Cardiac muscle cell (in vitro differentiated cells and primary cell): ENCODE results near the gene SHTN1. TPM values are rescaled to one million over a fixed set of nuclear protein-coding genes. Genes with fewer than 3 reads are reported as not detected.

Experiments used
- DNase-seq, 2 donors: peaks; one replicate each; pipeline versions ENCODE4 v3.0.0 to v3.0.0-alpha.2; 2010 to 2017; ENCODE audit warnings: low read depth in 1 of 2, low spot score in 1 of 2
- H3K27ac ChIP-seq: fragments of 200-600 bp; sonication (generic); 2 replicates; pipeline ENCODE4 v1.5.1; 2016
- H3K27me3 ChIP-seq: fragments of 200-600 bp; sonication (generic); 2 replicates; pipeline ENCODE4 v1.6.0; 2016; ENCODE audit warnings: control low read depth
- H3K36me3 ChIP-seq: fragments of 200-600 bp; sonication (generic); 2 replicates; pipeline ENCODE4 v1.5.1; 2016; ENCODE audit warnings: control low read depth
- H3K4me1 ChIP-seq: fragments of 200-600 bp; sonication (generic); 2 replicates; pipeline ENCODE4 v1.8.1; 2017; ENCODE audit warnings: low read depth, mild to moderate bottlenecking, mixed run types
- H3K4me3 ChIP-seq: fragments of 200-600 bp; sonication (generic); 2 replicates; pipeline ENCODE4 v1.5.1; 2016; ENCODE audit warnings: mild to moderate bottlenecking
- H3K9me3 ChIP-seq: fragments of 200-600 bp; sonication (generic); 2 replicates; pipeline ENCODE4 v1.5.1; 2017; ENCODE audit warnings: low read depth, mild to moderate bottlenecking, control low read depth
- CTCF ChIP-seq: IDR thresholded peaks from 2 replicates; pipeline ENCODE4 v1.5.1; 2012; ENCODE audit warnings: low read depth, mild to moderate bottlenecking, low read length
- polyA plus RNA-seq: library from polyadenylated mRNA; unstranded; fragments of >200 nt; fragmentation: Nextera tagmentation; extraction: Ambion mirVana; gene quantifications from 2 replicates; pipeline ENCODE4 v1.2.1, GENCODE V29; 2016
- total RNA-seq: library from RNA; depleted of rRNA; stranded (reverse); fragments of >200 nt; gene quantifications from 2 replicates; pipeline ENCODE4 v1.2.3, GENCODE V29; 2016

Gene SHTN1
- total and polyA plus RNA-seq, 2 experiments from 2014 or later = 2.9 to 4.1 TPM

- Histone ChIP-seq H3K4me1 (no peaks in the 10 kb centered on the region), H3K27me3 (no peaks in the 10 kb centered on the region), H3K9me3 (no peaks in the 10 kb centered on the region), H3K4me3 (no peak overlapping the region), H3K36me3 (no peaks in the 10 kb centered on the region), H3K27ac (no peak overlapping the region)
- no peak for TF ChIP-seq CTCF
- DNase-seq = no peak
These were observed 10.7 kb downstream of the SHTN1 start for GRCh38 chr10:116994113-116994890.

DNA sequence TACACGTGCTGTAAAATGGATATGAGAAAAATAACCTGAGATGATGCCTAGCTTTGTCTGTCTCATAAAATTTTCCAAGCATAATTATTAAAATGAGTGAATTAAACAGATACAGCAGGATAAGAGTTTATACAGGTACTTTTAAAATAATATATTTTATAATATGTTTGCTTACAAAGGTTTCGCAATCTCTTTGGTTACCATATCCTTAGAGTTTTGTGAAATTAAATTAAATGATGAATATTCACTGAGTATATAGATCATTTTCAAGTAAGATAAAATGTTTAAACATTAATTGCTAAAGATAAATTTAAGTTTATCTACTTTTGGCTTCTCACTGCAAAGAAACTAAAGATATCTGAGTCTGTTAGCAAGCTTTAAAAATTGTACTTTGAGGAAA is 11.4 kb downstream of the SHTN1 start:
- H3K4me3 ChIP-seq = no peak overlapping the region
- DNase-seq = no peak
- no peaks in the 10 kb centered on the region for H3K9me3 ChIP-seq
- no peaks in the 10 kb centered on the region for H3K27me3 ChIP-seq
- no peaks in the 10 kb centered on the region for H3K4me1 ChIP-seq
- no peak for TF ChIP-seq CTCF
- H3K36me3 ChIP-seq = no peaks in the 10 kb centered on the region
- H3K27ac ChIP-seq = no peak overlapping the region

DNA sequence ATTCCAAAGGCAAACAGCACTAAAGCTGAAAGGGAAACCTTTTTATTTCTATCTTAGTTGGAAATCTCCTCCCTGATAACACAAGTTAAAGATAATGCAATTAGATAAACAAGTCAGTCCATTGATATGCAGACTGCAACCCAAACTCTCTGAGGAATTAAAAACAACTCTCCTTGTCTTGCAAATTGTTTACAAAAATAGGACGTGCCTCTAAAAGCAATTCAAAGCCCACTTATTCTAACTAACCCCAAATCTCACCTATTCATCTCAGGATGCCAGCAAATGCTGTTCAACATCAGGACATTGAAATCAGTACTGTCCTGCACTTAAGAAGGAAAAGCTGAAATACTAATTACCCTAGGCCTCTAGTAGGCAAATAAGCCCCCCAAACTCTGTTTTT is 12.8 kb downstream of the SHTN1 start:
- H3K27ac ChIP-seq = no peak overlapping the region
- no peak for TF ChIP-seq CTCF
- H3K27me3 ChIP-seq = no peaks in the 10 kb centered on the region
- no peaks in the 10 kb centered on the region for H3K4me1 ChIP-seq
- no peaks in the 10 kb centered on the region for H3K36me3 ChIP-seq
- DNase-seq = no peak
- H3K4me3 ChIP-seq = no peak overlapping the region
- H3K9me3 ChIP-seq = no peaks in the 10 kb centered on the region

GRCh38 chr10:116990276-116990800 is 14.6 kb downstream of the SHTN1 start:
- no peak for DNase-seq
- H3K4me3 ChIP-seq = no peak overlapping the region
- no peaks in the 10 kb centered on the region for H3K27me3 ChIP-seq
- H3K9me3 ChIP-seq = no peaks in the 10 kb centered on the region
- H3K36me3 ChIP-seq = no peaks in the 10 kb centered on the region
- TF ChIP-seq CTCF = no peak
- no peak overlapping the region for H3K27ac ChIP-seq
- H3K4me1 ChIP-seq = no peaks in the 10 kb centered on the region

DNA sequence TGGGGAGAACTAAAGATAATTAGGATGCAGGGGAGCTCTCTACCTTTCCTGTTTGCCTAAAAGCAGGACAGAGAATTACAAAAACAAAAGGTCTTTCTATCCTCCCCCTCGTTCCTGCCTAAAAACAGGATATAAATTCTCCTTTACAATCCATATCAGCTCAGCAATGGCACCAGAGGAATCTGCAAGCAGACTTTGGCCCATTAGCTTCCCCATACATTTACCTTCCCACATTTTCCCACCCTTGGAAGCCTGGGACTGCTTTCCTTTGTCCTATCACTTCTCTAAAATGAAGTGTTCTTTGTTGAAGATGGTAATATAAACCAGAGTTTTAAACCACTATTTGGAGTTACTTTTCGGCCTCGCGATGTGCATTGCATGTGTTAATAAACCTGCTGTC is 15.5 kb downstream of the SHTN1 start:
- Histone ChIP-seq H3K27ac (no peak overlapping the region), H3K4me1 (no peaks in the 10 kb centered on the region), H3K36me3 (no peaks in the 10 kb centered on the region), H3K4me3 (no peak overlapping the region), H3K9me3 (no peaks in the 10 kb centered on the region), H3K27me3 (no peaks in the 10 kb centered on the region)
- no peak for TF ChIP-seq CTCF
- no peak for DNase-seq
